GM23338 (cell line): Measurements from ENCODE around the gene MINK1. TPM values are rescaled to one million over a fixed set of nuclear protein-coding genes. Genes with fewer than 3 reads are reported as not detected.

Experiments
- ATAC-seq: fragments of 200-7000 bp; cut with Tn5 transposase; 3 replicates; pipeline ENCODE4 v1.9.1; 2020
- DNase-seq: peaks from one replicate; pipeline ENCODE4 v3.0.0-alpha.2; 2015; ENCODE audit warnings: low spot score
- H2AFZ ChIP-seq: fragments of 200-600 bp; sonication (generic); 2 replicates; pipeline ENCODE4 v1.8.0; 2016; ENCODE audit warnings: antibody characterized with exemption, mild to moderate bottlenecking, moderate library complexity
- H3F3A ChIP-seq: fragments of 200-600 bp; sonication (generic); replicated peaks from 2 replicates; pipeline ENCODE4 v1.8.0; 2017; ENCODE audit warnings: antibody characterized with exemption, mixed run types, low read depth
- H3K27ac ChIP-seq: fragments of 200-600 bp; sonication (generic); 2 replicates; pipeline ENCODE4 v1.6.1; 2016; ENCODE audit warnings: low read depth
- H3K27me3 ChIP-seq: fragments of 200-600 bp; sonication (generic); 2 replicates; pipeline ENCODE4 v1.8.0; 2016; ENCODE audit warnings: mild to moderate bottlenecking, mixed run types, moderate library complexity; ENCODE audit not compliant: insufficient read depth
- H3K36me3 ChIP-seq: fragments of 200-600 bp; sonication (generic); 2 replicates; pipeline ENCODE4 v1.8.0; 2016; ENCODE audit warnings: mild to moderate bottlenecking; ENCODE audit not compliant: insufficient read depth
- H3K4me1 ChIP-seq: fragments of 200-600 bp; sonication (generic); 2 replicates; pipeline ENCODE4 v1.8.0; 2016; ENCODE audit warnings: mild to moderate bottlenecking, moderate library complexity; ENCODE audit not compliant: insufficient read depth
- H3K4me2 ChIP-seq: fragments of 200-600 bp; sonication (generic); 2 replicates; pipeline ENCODE4 v1.7.1; 2017; ENCODE audit warnings: mixed run types
- H3K4me3 ChIP-seq: fragments of 200-600 bp; sonication (generic); 2 replicates; pipeline ENCODE4 v1.6.1; 2016; ENCODE audit warnings: mixed run types
- H3K79me2 ChIP-seq: fragments of 200-600 bp; sonication (generic); replicated peaks from 2 replicates; pipeline ENCODE4 v1.8.0; 2017; ENCODE audit warnings: mild to moderate bottlenecking; ENCODE audit not compliant: insufficient read depth
- H3K9me2 ChIP-seq: fragments of 200-600 bp; sonication (generic); 2 replicates; pipeline ENCODE4 v1.8.0; 2017; ENCODE audit not compliant: insufficient read depth
- H4K20me1 ChIP-seq: fragments of 200-600 bp; sonication (generic); replicated peaks from 2 replicates; pipeline ENCODE4 v1.8.0; 2017; ENCODE audit warnings: mild to moderate bottlenecking; ENCODE audit not compliant: insufficient read depth
- H3K27ac Mint-ChIP-seq: 2 replicates; pipeline ENCODE4 v1.8.0; 2020; ENCODE audit warnings: inconsistent platforms, mild to moderate bottlenecking, moderate library complexity, mixed read lengths
- H3K27me3 Mint-ChIP-seq: 3 replicates; pipeline ENCODE4 v1.8.0; 2022; ENCODE audit warnings: low read depth, mild to moderate bottlenecking, moderate library complexity, mixed read lengths, inconsistent platforms; ENCODE audit not compliant: insufficient read depth, poor library complexity
- H3K36me3 Mint-ChIP-seq: 3 replicates; pipeline ENCODE4 v1.8.0; 2021; ENCODE audit warnings: low read depth, mild to moderate bottlenecking, inconsistent platforms, moderate library complexity, mixed read lengths
- H3K4me1 Mint-ChIP-seq: 3 replicates; pipeline ENCODE4 v1.8.0; 2020; ENCODE audit warnings: mild to moderate bottlenecking, inconsistent platforms, mixed read lengths
- H3K4me3 Mint-ChIP-seq: 3 replicates; pipeline ENCODE4 v1.8.0; 2021; ENCODE audit warnings: moderate library complexity, mild to moderate bottlenecking, inconsistent platforms, mixed read lengths
- H3K9me3 Mint-ChIP-seq: 3 replicates; pipeline ENCODE4 v1.8.0; 2020; ENCODE audit warnings: moderate library complexity, mild to moderate bottlenecking, inconsistent platforms, mixed read lengths
- CREB1 ChIP-seq: fragments of 250-450 bp; sonication (Bioruptor Pico); IDR thresholded peaks from 2 replicates; pipeline ENCODE4 v1.5.0; 2020; ENCODE audit warnings: low read depth, mild to moderate bottlenecking, moderate library complexity
- EZH2 ChIP-seq: fragments of 200-600 bp; sonication (generic); IDR thresholded peaks from one replicate; pipeline ENCODE4 v1.8.0; 2017; ENCODE audit warnings: antibody characterized with exemption, mild to moderate bottlenecking, low read depth; ENCODE audit not compliant: unreplicated experiment
- EZH2phosphoT487 ChIP-seq: fragments of 200-600 bp; sonication (generic); IDR thresholded peaks from one replicate; pipeline ENCODE4 v1.8.1; 2018; ENCODE audit warnings: antibody characterized with exemption; ENCODE audit not compliant: unreplicated experiment
- JUNB ChIP-seq: IDR thresholded peaks from one replicate; pipeline ENCODE4 v1.6.1; 2016; ENCODE audit warnings: antibody characterized with exemption; ENCODE audit not compliant: unreplicated experiment
- NANOG ChIP-seq: IDR thresholded peaks from 2 replicates; pipeline ENCODE4 v1.6.1; 2016; ENCODE audit warnings: antibody characterized with exemption, borderline replicate concordance
- POLR2AphosphoS5 ChIP-seq: IDR thresholded peaks from 2 replicates; pipeline ENCODE4 v1.6.1; 2016; ENCODE audit warnings: antibody characterized with exemption, low read depth
- STAT1 ChIP-seq: IDR thresholded peaks from one replicate; pipeline ENCODE4 v1.6.1; 2016; ENCODE audit warnings: antibody characterized with exemption; ENCODE audit not compliant: unreplicated experiment
- ZNF114 ChIP-seq: fragments of 250-450 bp; sonication (Bioruptor Pico); IDR thresholded peaks from 2 replicates; pipeline ENCODE4 v1.5.0; 2020; ENCODE audit warnings: mild to moderate bottlenecking, moderate library complexity
- ZNF331 ChIP-seq: fragments of 250-450 bp; sonication (Bioruptor Pico); IDR thresholded peaks from 2 replicates; pipeline ENCODE4 v1.5.0; 2020; ENCODE audit warnings: low read depth, mild to moderate bottlenecking, moderate library complexity
- polyA plus RNA-seq: library from polyadenylated mRNA; unstranded; fragments of >200 nt; fragmentation: Nextera tagmentation; extraction: Ambion mirVana; gene quantifications from 2 replicates; pipeline ENCODE4 v1.2.1, GENCODE V29; 2016
- total RNA-seq: library from RNA; depleted of rRNA; stranded (reverse); fragments of >200 nt; shearing (Covaris generic); gene quantifications from 2 replicates; pipeline ENCODE4 v1.2.3, GENCODE V29; 2014
- TF ChIP-seq, protein P1 (sequence below), 2 experiments: fragments of 200-600 bp in 1 of 2; sonication (generic) in 1 of 2; conservative IDR thresholded peaks; 2 replicates each; pipeline versions ENCODE4 v1.5.1 to v1.6.1; 2016 to 2017; ENCODE audit warnings: antibody characterized with exemption in 2 of 2, low read depth in 2 of 2, mild to moderate bottlenecking in 2 of 2, moderate library complexity in 1 of 2
- TF ChIP-seq, protein P2 (sequence below): fragments of 250-450 bp; sonication (Bioruptor Pico); IDR thresholded peaks from 2 replicates; pipeline ENCODE4 v1.5.0; 2020; ENCODE audit warnings: mild to moderate bottlenecking, moderate library complexity
- TF ChIP-seq, protein P3 (sequence below): IDR thresholded peaks from one replicate; pipeline ENCODE4 v1.6.1; 2018; ENCODE audit warnings: antibody characterized with exemption; ENCODE audit not compliant: unreplicated experiment
- TF ChIP-seq, protein P4 (sequence below): IDR thresholded peaks from 2 replicates; pipeline ENCODE4 v1.6.1; 2016; ENCODE audit warnings: antibody characterized with exemption

Gene MINK1
- total and polyA plus RNA-seq, 2 experiments from 2014 or later: 17.3 to 54.9 TPM

DNA sequence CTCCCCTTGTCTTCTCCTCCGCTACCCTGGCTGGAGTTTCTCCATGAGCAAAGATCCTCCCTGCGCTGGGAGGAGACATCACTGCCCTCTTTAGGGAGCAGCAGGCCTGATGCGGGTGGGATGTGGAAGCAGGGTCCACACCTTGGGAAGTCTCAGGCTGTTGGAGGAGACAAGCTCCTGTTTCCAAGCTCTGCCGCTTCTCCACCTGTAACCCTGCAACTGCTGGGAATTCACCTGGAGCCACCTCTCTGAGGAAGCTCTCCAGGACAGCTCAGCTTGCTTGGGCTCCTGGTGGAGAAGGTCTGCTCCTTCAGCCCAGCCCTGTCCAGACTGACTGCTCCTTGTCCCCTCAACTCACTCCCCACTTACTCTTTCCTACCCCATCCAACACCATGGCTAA lies 51.3 kb downstream of the MINK1 start:
- H3K27me3 ChIP-seq: no peaks in the 10 kb centered on the region
- no peak overlapping the region for H3K27ac ChIP-seq
- H3K79me2 ChIP-seq: no peaks in the 10 kb centered on the region
- DNase-seq (no peak), ATAC-seq (no peak)
- no peak overlapping the region for H3K4me3 ChIP-seq
- H3K27ac Mint-ChIP-seq: no peak overlapping the region
- H3K4me2 ChIP-seq: no peak overlapping the region
- H3K9me2 ChIP-seq: no peaks in the 10 kb centered on the region
- H3K27me3 Mint-ChIP-seq: peaks cover 21% of the 10 kb centered on the region
- no peak overlapping the region for H2AFZ ChIP-seq
- H3K36me3 ChIP-seq: no peaks in the 10 kb centered on the region
- no peak overlapping the region for H3K4me3 Mint-ChIP-seq
- H3K9me3 Mint-ChIP-seq: no peaks in the 10 kb centered on the region
- peaks cover 12% of the 10 kb centered on the region; the same call in 1 of the 2 replicates for H3F3A ChIP-seq
- peaks cover 19% of the 10 kb centered on the region for H3K4me1 Mint-ChIP-seq
- TF ChIP-seq ZNF331 (CRISPR knock-in tag) (no peak), POLR2AphosphoS5 (no peak), ZNF114 (CRISPR knock-in tag) (no peak), JUNB (no peak), EZH2phosphoT487 (no peak), STAT1 (no peak), EZH2 (no peak), NANOG (no peak), CREB1 (no peak)
- TF ChIP-seq, protein P1, sequence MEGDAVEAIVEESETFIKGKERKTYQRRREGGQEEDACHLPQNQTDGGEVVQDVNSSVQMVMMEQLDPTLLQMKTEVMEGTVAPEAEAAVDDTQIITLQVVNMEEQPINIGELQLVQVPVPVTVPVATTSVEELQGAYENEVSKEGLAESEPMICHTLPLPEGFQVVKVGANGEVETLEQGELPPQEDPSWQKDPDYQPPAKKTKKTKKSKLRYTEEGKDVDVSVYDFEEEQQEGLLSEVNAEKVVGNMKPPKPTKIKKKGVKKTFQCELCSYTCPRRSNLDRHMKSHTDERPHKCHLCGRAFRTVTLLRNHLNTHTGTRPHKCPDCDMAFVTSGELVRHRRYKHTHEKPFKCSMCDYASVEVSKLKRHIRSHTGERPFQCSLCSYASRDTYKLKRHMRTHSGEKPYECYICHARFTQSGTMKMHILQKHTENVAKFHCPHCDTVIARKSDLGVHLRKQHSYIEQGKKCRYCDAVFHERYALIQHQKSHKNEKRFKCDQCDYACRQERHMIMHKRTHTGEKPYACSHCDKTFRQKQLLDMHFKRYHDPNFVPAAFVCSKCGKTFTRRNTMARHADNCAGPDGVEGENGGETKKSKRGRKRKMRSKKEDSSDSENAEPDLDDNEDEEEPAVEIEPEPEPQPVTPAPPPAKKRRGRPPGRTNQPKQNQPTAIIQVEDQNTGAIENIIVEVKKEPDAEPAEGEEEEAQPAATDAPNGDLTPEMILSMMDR (conservative IDR thresholded peaks at IDR 0.05; ENCODE audit: low read depth in 2 of 2): no peak
- TF ChIP-seq, protein P2, sequence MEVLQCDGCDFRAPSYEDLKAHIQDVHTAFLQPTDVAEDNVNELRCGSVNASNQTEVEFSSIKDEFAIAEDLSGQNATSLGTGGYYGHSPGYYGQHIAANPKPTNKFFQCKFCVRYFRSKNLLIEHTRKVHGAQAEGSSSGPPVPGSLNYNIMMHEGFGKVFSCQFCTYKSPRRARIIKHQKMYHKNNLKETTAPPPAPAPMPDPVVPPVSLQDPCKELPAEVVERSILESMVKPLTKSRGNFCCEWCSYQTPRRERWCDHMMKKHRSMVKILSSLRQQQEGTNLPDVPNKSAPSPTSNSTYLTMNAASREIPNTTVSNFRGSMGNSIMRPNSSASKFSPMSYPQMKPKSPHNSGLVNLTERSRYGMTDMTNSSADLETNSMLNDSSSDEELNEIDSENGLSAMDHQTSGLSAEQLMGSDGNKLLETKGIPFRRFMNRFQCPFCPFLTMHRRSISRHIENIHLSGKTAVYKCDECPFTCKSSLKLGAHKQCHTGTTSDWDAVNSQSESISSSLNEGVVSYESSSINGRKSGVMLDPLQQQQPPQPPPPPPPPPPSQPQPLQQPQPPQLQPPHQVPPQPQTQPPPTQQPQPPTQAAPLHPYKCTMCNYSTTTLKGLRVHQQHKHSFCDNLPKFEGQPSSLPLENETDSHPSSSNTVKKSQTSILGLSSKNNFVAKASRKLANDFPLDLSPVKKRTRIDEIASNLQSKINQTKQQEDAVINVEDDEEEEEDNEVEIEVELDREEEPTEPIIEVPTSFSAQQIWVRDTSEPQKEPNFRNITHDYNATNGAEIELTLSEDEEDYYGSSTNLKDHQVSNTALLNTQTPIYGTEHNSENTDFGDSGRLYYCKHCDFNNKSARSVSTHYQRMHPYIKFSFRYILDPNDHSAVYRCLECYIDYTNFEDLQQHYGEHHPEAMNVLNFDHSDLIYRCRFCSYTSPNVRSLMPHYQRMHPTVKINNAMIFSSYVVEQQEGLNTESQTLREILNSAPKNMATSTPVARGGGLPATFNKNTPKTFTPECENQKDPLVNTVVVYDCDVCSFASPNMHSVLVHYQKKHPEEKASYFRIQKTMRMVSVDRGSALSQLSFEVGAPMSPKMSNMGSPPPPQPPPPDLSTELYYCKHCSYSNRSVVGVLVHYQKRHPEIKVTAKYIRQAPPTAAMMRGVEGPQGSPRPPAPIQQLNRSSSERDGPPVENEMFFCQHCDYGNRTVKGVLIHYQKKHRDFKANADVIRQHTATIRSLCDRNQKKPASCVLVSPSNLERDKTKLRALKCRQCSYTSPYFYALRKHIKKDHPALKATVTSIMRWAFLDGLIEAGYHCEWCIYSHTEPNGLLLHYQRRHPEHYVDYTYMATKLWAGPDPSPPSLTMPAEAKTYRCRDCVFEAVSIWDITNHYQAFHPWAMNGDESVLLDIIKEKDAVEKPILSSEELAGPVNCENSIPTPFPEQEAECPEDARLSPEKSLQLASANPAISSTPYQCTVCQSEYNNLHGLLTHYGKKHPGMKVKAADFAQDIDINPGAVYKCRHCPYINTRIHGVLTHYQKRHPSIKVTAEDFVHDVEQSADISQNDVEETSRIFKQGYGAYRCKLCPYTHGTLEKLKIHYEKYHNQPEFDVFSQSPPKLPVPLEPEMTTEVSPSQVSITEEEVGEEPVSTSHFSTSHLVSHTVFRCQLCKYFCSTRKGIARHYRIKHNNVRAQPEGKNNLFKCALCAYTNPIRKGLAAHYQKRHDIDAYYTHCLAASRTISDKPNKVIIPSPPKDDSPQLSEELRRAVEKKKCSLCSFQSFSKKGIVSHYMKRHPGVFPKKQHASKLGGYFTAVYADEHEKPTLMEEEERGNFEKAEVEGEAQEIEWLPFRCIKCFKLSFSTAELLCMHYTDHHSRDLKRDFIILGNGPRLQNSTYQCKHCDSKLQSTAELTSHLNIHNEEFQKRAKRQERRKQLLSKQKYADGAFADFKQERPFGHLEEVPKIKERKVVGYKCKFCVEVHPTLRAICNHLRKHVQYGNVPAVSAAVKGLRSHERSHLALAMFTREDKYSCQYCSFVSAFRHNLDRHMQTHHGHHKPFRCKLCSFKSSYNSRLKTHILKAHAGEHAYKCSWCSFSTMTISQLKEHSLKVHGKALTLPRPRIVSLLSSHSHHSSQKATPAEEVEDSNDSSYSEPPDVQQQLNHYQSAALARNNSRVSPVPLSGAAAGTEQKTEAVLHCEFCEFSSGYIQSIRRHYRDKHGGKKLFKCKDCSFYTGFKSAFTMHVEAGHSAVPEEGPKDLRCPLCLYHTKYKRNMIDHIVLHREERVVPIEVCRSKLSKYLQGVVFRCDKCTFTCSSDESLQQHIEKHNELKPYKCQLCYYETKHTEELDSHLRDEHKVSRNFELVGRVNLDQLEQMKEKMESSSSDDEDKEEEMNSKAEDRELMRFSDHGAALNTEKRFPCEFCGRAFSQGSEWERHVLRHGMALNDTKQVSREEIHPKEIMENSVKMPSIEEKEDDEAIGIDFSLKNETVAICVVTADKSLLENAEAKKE (CRISPR knock-in tag): no peak
- TF ChIP-seq, protein P3, sequence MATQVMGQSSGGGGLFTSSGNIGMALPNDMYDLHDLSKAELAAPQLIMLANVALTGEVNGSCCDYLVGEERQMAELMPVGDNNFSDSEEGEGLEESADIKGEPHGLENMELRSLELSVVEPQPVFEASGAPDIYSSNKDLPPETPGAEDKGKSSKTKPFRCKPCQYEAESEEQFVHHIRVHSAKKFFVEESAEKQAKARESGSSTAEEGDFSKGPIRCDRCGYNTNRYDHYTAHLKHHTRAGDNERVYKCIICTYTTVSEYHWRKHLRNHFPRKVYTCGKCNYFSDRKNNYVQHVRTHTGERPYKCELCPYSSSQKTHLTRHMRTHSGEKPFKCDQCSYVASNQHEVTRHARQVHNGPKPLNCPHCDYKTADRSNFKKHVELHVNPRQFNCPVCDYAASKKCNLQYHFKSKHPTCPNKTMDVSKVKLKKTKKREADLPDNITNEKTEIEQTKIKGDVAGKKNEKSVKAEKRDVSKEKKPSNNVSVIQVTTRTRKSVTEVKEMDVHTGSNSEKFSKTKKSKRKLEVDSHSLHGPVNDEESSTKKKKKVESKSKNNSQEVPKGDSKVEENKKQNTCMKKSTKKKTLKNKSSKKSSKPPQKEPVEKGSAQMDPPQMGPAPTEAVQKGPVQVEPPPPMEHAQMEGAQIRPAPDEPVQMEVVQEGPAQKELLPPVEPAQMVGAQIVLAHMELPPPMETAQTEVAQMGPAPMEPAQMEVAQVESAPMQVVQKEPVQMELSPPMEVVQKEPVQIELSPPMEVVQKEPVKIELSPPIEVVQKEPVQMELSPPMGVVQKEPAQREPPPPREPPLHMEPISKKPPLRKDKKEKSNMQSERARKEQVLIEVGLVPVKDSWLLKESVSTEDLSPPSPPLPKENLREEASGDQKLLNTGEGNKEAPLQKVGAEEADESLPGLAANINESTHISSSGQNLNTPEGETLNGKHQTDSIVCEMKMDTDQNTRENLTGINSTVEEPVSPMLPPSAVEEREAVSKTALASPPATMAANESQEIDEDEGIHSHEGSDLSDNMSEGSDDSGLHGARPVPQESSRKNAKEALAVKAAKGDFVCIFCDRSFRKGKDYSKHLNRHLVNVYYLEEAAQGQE: no peak
- TF ChIP-seq, protein P4, sequence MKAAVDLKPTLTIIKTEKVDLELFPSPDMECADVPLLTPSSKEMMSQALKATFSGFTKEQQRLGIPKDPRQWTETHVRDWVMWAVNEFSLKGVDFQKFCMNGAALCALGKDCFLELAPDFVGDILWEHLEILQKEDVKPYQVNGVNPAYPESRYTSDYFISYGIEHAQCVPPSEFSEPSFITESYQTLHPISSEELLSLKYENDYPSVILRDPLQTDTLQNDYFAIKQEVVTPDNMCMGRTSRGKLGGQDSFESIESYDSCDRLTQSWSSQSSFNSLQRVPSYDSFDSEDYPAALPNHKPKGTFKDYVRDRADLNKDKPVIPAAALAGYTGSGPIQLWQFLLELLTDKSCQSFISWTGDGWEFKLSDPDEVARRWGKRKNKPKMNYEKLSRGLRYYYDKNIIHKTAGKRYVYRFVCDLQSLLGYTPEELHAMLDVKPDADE: no peak
- H4K20me1 ChIP-seq: 0 out of 2 replicates have a peak, but pooled peaks cover 6% of the 10 kb centered on the region
- H3K4me1 ChIP-seq: no peaks in the 10 kb centered on the region; the same call in 1 of the 2 replicates
- H3K36me3 Mint-ChIP-seq: peaks cover 42% of the 10 kb centered on the region
